AG04450 (cell line): Measurements from ENCODE around the gene BMS1. TPM values are rescaled to one million over a fixed set of nuclear protein-coding genes. Genes with fewer than 3 reads are reported as not detected.

ENCODE experiments used
- CTCF ChIA-PET: fragments of 300-600, 350-600 bp; formaldehyde crosslinking; extraction: SDS; loops from one replicate; lab custom pipeline; 2022; ENCODE audit warnings: antibody characterized with exemption, inconsistent platforms; lab: Charles Lee
- POLR2A ChIA-PET: fragments of 350-600 bp; formaldehyde crosslinking; extraction: SDS; loops from one replicate; lab custom pipeline; 2021; ENCODE audit warnings: antibody characterized with exemption, inconsistent platforms; lab: Yijun Ruan, JAX
- DNase-seq: peaks from one replicate; pipeline ENCODE4 v3.0.0-alpha.2; 2011; ENCODE audit warnings: low read depth, low spot score
- H3K27ac ChIP-seq: one replicate; pipeline ENCODE4 v1.5.1; 2012; ENCODE audit warnings: low read depth, low read length, control low read depth
- H3K27me3 ChIP-seq: one replicate; pipeline ENCODE4 v1.6.0; 2012; ENCODE audit warnings: low read length; ENCODE audit not compliant: control insufficient read depth, insufficient read depth
- H3K4me3 ChIP-seq: 2 replicates; pipeline ENCODE4 v1.5.1; 2011; ENCODE audit warnings: mild to moderate bottlenecking, low read depth, low read length, control low read depth
- H3K9me3 ChIP-seq: 2 replicates; pipeline ENCODE4 v1.5.1; 2012; ENCODE audit warnings: low read length; ENCODE audit not compliant: control insufficient read depth, insufficient read depth
- CTCF ChIP-seq: IDR thresholded peaks from 2 replicates; pipeline ENCODE4 v1.5.1; 2011; ENCODE audit warnings: low read depth, low read length, control low read depth, inconsistent platforms
- polyA plus RNA-seq: library from polyadenylated mRNA; depleted of rRNA; stranded (reverse); fragments of >200 nt; gene quantifications from 2 replicates; pipeline ENCODE4 v1.2.3, GENCODE V29; 2011

BMS1 gene
- polyA plus RNA-seq, 1 experiment, result 7.4 TPM

- POLR2A ChIA-PET, result no interaction called here
- no peak for DNase-seq
- CTCF ChIA-PET, result no interaction called here
- Histone ChIP-seq H3K27ac (no peak overlapping the region), H3K9me3 (no peaks in the 10 kb centered on the region; the same call in 1 of the 2 replicates), H3K4me3 (no peak overlapping the region), H3K27me3 (no peaks in the 10 kb centered on the region)
- no peak for TF ChIP-seq CTCF
These were observed 89.2 kb downstream of the BMS1 start for GRCh38 chr10:42871823-42872222.

GRCh38 chr10:42872865-42873435 lies 90.4 kb downstream of the BMS1 start:
- Histone ChIP-seq H3K9me3 (no peaks in the 10 kb centered on the region; the same call in 1 of the 2 replicates), H3K4me3 (no peak overlapping the region), H3K27ac (no peak overlapping the region), H3K27me3 (no peaks in the 10 kb centered on the region)
- CTCF ChIA-PET, result no interaction called here
- DNase-seq, result no peak
- POLR2A ChIA-PET, result no interaction called here
- TF ChIP-seq CTCF, result no peak

GRCh38 chr10:42874713-42875387 lies 92.3 kb downstream of the BMS1 start:
- no peak for DNase-seq
- CTCF ChIA-PET, result no interaction called here
- peaks cover 7% of the 10 kb centered on the region; the same call in 1 of the 2 replicates for H3K9me3 ChIP-seq
- POLR2A ChIA-PET, result no interaction called here
- H3K27me3 ChIP-seq, result no peaks in the 10 kb centered on the region
- no peak overlapping the region for H3K4me3 ChIP-seq
- TF ChIP-seq CTCF, result no peak
- H3K27ac ChIP-seq, result no peak overlapping the region

GRCh38 chr10:42875388-42875755 lies 92.8 kb downstream of the BMS1 start:
- Histone ChIP-seq H3K27me3 (no peaks in the 10 kb centered on the region), H3K9me3 (peaks cover 12% of the 10 kb centered on the region; the same call in 1 of the 2 replicates), H3K27ac (no peak overlapping the region), H3K4me3 (no peak overlapping the region)
- POLR2A ChIA-PET, result no interaction called here
- DNase-seq, result no peak
- TF ChIP-seq CTCF, result no peak
- CTCF ChIA-PET, result no interaction called here

GRCh38 chr10:42875798-42876341 lies 93.3 kb downstream of the BMS1 start:
- DNase-seq, result no peak
- no peak for TF ChIP-seq CTCF
- H3K9me3 ChIP-seq, result peaks cover 12% of the 10 kb centered on the region; the same call in 1 of the 2 replicates
- ChIA-PET POLR2A (no interaction called here), CTCF (no interaction called here)
- H3K27me3 ChIP-seq, result no peaks in the 10 kb centered on the region
- H3K27ac ChIP-seq, result no peak overlapping the region
- no peak overlapping the region for H3K4me3 ChIP-seq
